Upper lobe of right lung (tissue), 1 donor: ENCODE data around the gene BEX2. TPM values are rescaled to one million over a fixed set of nuclear protein-coding genes. Genes with fewer than 3 reads are reported as not detected.
"Not testable (repeated sequence)": the region's sequence is repeated elsewhere in the genome, so short reads cannot be mapped to it uniquely, and the experiment has no call there.

ENCODE experiments used
- ATAC-seq: fragments of 200-7000 bp; cut with Tn5 transposase; one replicate; pipeline ENCODE4 v1.9.1; 2020; ENCODE audit warnings: mild to moderate bottlenecking, moderate library complexity
- DNase-seq: peaks from one replicate; pipeline ENCODE4 v3.0.0-alpha.2; 2020
- H3K27ac ChIP-seq: fragments of 200-600 bp; one replicate; pipeline ENCODE4 v1.8.0; 2022
- H3K27me3 ChIP-seq: fragments of 200-600 bp; one replicate; pipeline ENCODE4 v1.8.0; 2022; ENCODE audit warnings: mild to moderate bottlenecking
- H3K36me3 ChIP-seq: fragments of 200-600 bp; one replicate; pipeline ENCODE4 v1.8.0; 2022
- H3K4me1 ChIP-seq: fragments of 200-600 bp; one replicate; pipeline ENCODE4 v1.8.0; 2022
- H3K4me3 ChIP-seq: fragments of 200-600 bp; one replicate; pipeline ENCODE4 v1.8.0; 2022; ENCODE audit warnings: mild to moderate bottlenecking
- H3K9me3 ChIP-seq: fragments of 200-600 bp; one replicate; pipeline ENCODE4 v1.8.0; 2022
- CTCF ChIP-seq: fragments of 200-600 bp; IDR thresholded peaks from one replicate; pipeline ENCODE4 v1.8.0; 2022; ENCODE audit warnings: antibody characterized with exemption
- intact Hi-C: fragments of 100-400 bp; cut with DNase I; formaldehyde crosslinking; loops from one replicate; pipeline ENCODE4 v1.11.0; 2022
- long read RNA-seq: library from polyadenylated mRNA; unstranded; transcript quantifications from one replicate; pipeline ENCODE4 v2.0.0, GENCODE V29; 2021
- total RNA-seq: library from RNA; stranded (reverse); fragmentation: NEBNext Ultra II Directional; extraction: Animal tissue kit (Norgen Biotek cat#: 25700); gene quantifications from one replicate; pipeline ENCODE4 v1.2.1, GENCODE V29; 2021
- donor health status: DM: no; HTN: yes; CAD: no; lungs with severe emphysema.

Gene BEX2
- total RNA-seq = 16.9 TPM
- long read RNA-seq, transcript BEX2-202 (3 exons, 899 nt) = major isoform, 7 of 13 reads
- long read RNA-seq, partial matches to known transcripts = 3 of 13 reads
- long read RNA-seq, other reads (novel, unspliced or antisense) = 0 of 13 reads

- no peaks in the 10 kb centered on the region for H3K4me1 ChIP-seq
- peak within 1 kb of the TSS; percentile 30 for H3K27ac ChIP-seq
- no peak for TF ChIP-seq CTCF
- no peaks in the 10 kb centered on the region for H3K9me3 ChIP-seq
- DNase-seq = peak; percentile 90
- H3K36me3 ChIP-seq = no peaks in the 10 kb centered on the region
- H3K27me3 ChIP-seq = no peaks in the 10 kb centered on the region
- peak within 1 kb of the TSS; percentile 51 for H3K4me3 ChIP-seq
- peak; percentile 100 for ATAC-seq
- intact Hi-C loops = no loop called here
These were observed at the start of gene BEX2 for GRCh38 chrX:103310555-103311398. TSS of gene BEX2 (minus strand) at chrX:103310990. CDS start at chrX:103309976, 1,014 bp downstream.

GRCh38 chrX:103360092-103360491, 49.3 kb upstream of the BEX2 start:
- no peaks in the 10 kb centered on the region for H3K27me3 ChIP-seq
- no peak for DNase-seq
- H3K36me3 ChIP-seq = no peaks in the 10 kb centered on the region
- no peak for ATAC-seq
- TF ChIP-seq CTCF = no peak
- H3K4me1 ChIP-seq = no peaks in the 10 kb centered on the region
- H3K4me3 ChIP-seq = no peak overlapping the region
- no peaks in the 10 kb centered on the region for H3K9me3 ChIP-seq
- H3K27ac ChIP-seq = no peak overlapping the region
- intact Hi-C loops = no loop called here

GRCh38 chrX:103359605-103360004, 48.8 kb upstream of the BEX2 start:
- ATAC-seq, H3K4me3 ChIP-seq, H3K27ac ChIP-seq, H3K36me3 ChIP-seq, DNase-seq, H3K4me1 ChIP-seq, intact Hi-C loops, H3K9me3 ChIP-seq, H3K27me3 ChIP-seq: not testable (repeated sequence)

GRCh38 chrX:103357871-103358270, 47.1 kb upstream of the BEX2 start:
- TF ChIP-seq CTCF = no peak
- peak overlapping the region; percentile 61 for H3K4me3 ChIP-seq
- H3K4me1 ChIP-seq = no peaks in the 10 kb centered on the region
- DNase-seq (no peak), ATAC-seq (no peak)
- H3K27me3 ChIP-seq = no peaks in the 10 kb centered on the region
- H3K27ac ChIP-seq = no peak overlapping the region
- no peaks in the 10 kb centered on the region for H3K9me3 ChIP-seq
- intact Hi-C loops = no loop called here
- H3K36me3 ChIP-seq = no peaks in the 10 kb centered on the region

- no peak for TF ChIP-seq CTCF
- no peaks in the 10 kb centered on the region for H3K9me3 ChIP-seq
- peak overlapping the region; percentile 81 for H3K27ac ChIP-seq
- H3K4me3 ChIP-seq = peak overlapping the region; percentile 61
- ATAC-seq (peak; percentile 59), DNase-seq (no peak)
- no peaks in the 10 kb centered on the region for H3K4me1 ChIP-seq
- intact Hi-C loops = no loop called here
- H3K36me3 ChIP-seq = no peaks in the 10 kb centered on the region
- H3K27me3 ChIP-seq = no peaks in the 10 kb centered on the region
These were observed 46.1 kb upstream of the BEX2 start for GRCh38 chrX:103356858-103357257.

GRCh38 chrX:103356130-103356798, 45.5 kb upstream of the BEX2 start, which contains the start of gene TCEAL9:
TSS of gene TCEAL9 (plus strand) at chrX:103356506. CDS start at chrX:103357685, 1,179 bp downstream.
- H3K27me3 ChIP-seq = no peaks in the 10 kb centered on the region
- no peaks in the 10 kb centered on the region for H3K36me3 ChIP-seq
- TF ChIP-seq CTCF = no peak
- no peaks in the 10 kb centered on the region for H3K9me3 ChIP-seq
- intact Hi-C loops = no loop called here
- H3K4me3 ChIP-seq = peak within 1 kb of the TSS; percentile 61
- no peaks in the 10 kb centered on the region for H3K4me1 ChIP-seq
- ATAC-seq (peak; percentile 95), DNase-seq (peak; percentile 65)
- peak within 1 kb of the TSS; percentile 81 for H3K27ac ChIP-seq
